C4-2B (cell line): Measurements from ENCODE around the gene TCF4.

ENCODE experiments used
- CTCF ChIP-seq: fragments of 450-650 bp; conservative IDR thresholded peaks from 2 replicates; pipeline ENCODE4 v1.5.1; 2017; ENCODE audit warnings: mild to moderate bottlenecking
- ZFX ChIP-seq: fragments of 450-650 bp; IDR thresholded peaks from 2 replicates; pipeline ENCODE4 v1.6.1; 2017

DNA sequence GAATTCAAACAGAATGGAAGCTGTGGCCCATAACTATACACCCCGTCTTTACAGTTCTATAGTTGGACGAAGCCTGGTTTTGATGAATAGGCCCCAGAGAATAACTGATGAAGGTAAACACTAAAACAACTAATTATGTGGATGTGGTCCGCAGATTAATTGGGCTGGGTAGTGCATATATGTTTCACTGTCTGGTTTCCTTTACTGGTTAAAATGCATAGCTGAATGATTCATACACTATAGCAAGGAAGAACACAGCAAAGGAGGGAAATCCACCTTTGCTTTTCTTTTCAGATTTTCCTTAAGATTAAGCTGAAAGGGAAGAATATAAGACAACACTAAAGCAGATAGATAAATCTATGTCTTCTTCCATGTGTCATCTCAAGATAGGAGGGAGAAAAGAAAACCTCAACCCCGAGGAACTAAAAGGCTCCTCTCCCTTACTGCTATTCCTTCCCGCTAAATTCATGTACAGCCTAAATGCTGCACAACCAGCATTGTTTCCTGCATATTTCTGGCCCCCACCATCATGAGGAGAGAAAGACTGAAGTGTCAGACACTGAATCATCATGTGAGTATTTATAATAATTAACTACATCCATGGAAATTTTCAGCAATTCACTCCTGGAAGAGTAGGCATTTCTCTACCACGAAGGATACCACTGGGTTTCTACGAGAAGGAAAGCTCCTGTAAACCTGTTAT is 331.6 kb downstream of the TCF4 start:
- TF ChIP-seq CTCF (no peak), ZFX (no peak)
